22Rv1 (cell line): Measurements from ENCODE around the gene XYLT2.

Experiments
- CTCF ChIP-seq: fragments of 450-650 bp; IDR thresholded peaks from 2 replicates; pipeline ENCODE4 v1.5.1; 2017; ENCODE audit warnings: mild to moderate bottlenecking
- ZFX ChIP-seq: fragments of 450-650 bp; IDR thresholded peaks from 2 replicates; pipeline ENCODE4 v1.6.1; 2017; ENCODE audit warnings: antibody characterized with exemption, borderline replicate concordance

DNA sequence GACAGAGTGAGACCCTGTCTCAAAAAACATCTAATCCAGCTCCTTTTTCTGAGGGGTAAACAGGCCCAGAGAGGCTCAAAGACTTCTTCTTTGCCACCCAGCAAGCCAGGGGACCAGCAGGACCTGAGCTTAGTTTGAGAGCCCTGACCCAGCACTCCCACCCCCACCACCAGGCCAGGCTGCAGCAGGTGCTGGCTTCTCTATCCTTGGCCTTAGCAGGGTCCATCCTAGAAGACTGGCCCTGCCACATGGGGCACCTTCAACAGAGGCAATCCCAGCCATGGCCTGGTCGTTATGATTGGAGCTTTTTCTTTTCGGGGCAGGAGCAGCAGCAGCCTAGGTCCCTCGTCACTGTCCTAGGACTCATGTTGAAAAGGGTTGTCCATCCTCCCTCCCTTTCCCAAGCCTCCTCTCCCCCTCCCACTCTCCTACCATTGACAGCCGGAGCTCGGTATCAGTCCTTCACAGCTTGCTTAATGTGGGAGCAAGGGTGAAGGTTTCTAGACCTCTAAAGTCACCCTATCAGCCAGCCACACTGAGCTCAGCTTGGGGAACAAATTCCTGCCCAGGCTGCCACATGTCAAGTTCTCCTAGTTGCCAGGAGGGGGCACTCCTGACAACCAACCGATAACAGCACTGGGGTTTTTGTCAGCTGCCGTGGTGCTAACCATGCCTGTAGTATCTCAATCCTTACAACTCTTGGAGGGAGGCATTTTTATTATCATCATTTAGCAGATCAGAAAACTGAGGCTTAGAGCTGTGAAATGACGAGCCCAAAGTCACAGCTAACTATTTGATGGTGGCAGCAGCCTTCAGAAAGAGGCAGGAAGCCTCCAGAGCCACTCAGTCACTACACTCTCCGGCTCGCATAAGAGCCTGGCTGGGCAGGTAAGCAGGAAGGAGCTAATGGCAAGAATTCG is 15.9 kb downstream of the XYLT2 start:
- peak; percentile 89 for TF ChIP-seq CTCF
- no peak for TF ChIP-seq ZFX
